ENCODE measurements around the gene WFIKKN1.

WFIKKN1 gene

DNA sequence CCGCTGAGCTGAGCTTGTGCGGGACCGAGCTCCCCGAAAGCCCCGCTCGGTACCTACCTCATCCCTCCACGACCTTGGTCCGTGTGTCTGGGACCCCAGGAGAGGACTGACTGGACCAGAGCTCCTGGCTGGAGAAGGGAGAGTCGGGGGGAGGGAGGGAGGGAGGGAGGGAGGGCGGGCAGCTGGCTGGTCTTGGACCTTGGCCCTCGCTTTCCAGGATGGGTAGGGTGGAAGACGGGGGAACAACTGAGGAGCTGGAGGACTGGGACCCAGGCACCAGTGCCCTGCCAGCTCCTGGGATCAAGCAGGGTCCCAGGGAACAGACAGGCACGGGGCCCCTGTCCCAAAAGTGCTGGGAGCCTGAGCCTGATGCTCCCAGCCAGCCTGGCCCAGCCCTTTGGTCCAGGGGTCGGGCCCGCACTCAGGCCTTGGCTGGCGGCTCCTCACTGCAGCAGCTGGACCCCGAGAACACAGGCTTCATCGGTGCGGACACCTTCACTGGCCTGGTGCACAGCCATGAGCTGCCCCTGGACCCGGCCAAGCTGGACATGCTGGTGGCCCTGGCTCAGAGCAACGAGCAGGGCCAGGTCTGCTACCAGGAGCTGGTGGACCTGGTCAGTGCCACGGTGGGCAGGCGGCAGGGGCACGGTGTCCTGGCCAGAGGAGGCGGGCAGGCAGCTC, 45.2 kb downstream of the WFIKKN1 start:
- no peak for DNase-seq

GRCh38 chr16:676565-676902, 45.7 kb downstream of the WFIKKN1 start:
- no peak for DNase-seq

GRCh38 chr16:676913-677312, 46.1 kb downstream of the WFIKKN1 start:
- peak; percentile 76 for DNase-seq

DNA sequence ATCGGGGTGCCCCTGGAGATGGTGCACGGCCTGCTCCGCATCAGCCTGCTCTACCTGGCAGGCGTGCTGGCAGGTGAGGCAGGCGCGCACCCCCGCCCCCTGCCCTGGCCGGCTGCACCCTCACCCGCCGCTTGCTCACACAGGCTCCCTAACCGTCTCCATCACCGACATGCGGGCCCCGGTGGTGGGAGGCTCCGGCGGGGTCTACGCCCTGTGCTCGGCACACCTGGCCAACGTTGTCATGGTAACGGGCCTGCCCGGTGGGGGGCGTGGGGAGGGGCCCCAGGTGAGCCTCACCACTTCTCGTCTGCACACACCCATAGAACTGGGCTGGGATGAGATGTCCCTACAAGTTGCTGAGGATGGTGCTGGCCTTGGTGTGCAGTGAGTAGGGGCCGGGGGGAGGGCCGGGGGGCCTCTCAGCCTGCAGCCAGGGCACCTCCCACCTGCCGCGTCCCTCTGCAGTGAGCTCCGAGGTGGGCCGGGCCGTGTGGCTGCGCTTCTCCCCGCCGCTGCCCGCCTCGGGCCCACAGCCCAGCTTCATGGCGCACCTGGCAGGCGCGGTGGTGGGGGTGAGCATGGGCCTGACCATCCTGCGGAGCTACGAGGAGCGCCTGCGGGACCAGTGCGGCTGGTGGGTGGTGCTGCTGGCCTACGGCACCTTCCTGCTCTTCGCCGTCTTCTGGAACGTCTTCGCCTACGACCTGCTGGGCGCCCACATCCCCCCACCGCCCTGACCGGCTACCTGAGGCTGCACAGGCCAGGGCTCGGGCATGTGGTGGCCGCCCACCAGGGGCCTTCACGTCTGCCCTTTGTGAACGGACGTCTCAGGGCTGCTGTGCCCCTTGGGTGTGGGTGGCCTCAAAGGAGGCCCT, 46.8 kb downstream of the WFIKKN1 start:
- DNase-seq, result no peak

GRCh38 chr16:678209-678857, 47.5 kb downstream of the WFIKKN1 start:
- DNase-seq, result no peak

DNA sequence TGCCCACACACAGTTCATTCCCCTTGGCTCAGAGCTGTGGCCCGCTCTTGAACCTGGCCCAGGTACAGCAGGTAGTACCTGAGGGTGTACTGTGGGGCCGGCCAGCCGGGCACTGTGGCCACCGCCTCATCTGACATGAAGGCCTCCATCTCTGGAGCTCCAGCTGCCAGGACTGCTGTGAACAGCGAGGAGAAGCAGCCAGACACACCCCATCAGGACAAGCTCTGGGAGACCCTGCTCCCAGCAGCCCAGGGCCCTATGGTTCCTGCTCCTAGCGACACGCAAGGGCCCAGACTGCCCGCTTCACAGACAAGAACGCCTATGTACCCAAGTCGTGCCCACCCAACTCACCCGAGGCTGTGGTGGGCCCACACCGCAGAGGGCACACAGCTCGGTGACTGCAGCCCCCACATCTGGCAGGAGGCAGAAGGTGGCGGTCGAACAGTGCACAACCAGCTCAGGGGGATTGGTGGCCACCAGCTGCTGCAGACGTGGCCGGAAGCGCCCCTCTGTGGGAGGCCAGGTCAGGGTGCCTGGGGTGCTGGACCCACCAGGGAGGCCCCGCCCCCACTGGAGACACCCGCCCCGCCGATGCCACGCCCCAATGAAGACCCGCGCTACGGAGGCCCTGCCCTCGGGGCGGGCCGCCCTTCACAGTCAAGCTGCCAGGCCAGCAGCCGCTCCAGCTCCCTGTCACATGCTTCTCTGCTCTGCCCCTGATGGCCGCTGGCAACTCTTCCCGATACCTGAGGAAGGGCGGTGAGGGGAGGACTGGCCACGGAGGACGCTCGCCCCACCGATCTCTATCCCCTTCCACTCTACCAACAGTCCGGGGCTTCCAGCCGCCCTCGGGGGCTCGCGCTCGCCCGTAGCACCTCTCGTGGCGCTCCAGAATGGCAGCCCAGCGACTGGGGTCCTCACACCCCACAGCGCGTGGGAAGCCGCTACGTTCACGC, 48.4 kb downstream of the WFIKKN1 start:
- peak; percentile 82 for DNase-seq

DNA sequence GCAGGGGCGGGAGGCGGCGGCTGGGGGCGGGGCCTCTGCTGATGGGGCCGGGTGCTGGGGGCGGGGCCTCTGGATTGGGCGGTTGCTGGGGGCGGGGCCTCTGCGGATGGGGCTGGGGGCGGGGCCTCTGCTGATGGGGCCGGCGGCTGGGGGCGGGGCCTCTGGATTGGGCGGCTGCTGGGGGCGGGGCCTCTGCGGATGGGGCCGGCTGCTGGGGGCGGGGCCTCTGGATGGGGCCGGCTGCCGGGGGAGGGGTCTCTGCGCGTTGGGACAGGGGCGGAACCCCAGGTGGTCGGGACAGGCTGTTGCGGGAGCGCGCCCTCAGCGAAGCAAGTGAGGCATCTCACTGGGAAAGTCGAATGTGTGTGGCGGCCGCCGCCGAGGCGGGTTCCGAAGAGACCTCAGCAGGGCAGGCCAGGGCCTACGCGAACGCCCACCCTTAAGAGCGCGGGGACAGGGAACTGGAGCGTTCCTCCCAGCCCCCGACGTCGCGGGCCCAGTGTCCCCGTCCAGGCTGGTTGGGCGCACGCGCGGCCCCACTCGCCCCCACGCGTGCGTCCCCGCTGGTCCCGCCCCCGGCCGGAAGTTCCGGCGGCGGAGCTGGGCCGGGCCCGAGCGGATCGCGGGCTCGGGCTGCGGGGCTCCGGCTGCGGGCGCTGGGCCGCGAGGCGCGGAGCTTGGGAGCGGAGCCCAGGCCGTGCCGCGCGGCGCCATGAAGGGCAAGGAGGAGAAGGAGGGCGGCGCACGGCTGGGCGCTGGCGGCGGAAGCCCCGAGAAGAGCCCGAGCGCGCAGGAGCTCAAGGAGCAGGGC, 49.2 kb downstream of the WFIKKN1 start, which contains the start of gene STUB1:
STUB1 (plus strand) TSS at position 597 of the 811 bp plus-strand sequence; CDS start at position 713, 116 bp downstream.
- peak; percentile 83 for DNase-seq

GRCh38 chr16:680625-680945, 49.8 kb downstream of the WFIKKN1 start:
- no peak for DNase-seq

- no peak for DNase-seq
Observed at GRCh38 chr16:680967-681745, 50.4 kb downstream of the WFIKKN1 start.

- DNase-seq, result no peak
Observed at GRCh38 chr16:681746-682427, 51.1 kb downstream of the WFIKKN1 start.

DNA sequence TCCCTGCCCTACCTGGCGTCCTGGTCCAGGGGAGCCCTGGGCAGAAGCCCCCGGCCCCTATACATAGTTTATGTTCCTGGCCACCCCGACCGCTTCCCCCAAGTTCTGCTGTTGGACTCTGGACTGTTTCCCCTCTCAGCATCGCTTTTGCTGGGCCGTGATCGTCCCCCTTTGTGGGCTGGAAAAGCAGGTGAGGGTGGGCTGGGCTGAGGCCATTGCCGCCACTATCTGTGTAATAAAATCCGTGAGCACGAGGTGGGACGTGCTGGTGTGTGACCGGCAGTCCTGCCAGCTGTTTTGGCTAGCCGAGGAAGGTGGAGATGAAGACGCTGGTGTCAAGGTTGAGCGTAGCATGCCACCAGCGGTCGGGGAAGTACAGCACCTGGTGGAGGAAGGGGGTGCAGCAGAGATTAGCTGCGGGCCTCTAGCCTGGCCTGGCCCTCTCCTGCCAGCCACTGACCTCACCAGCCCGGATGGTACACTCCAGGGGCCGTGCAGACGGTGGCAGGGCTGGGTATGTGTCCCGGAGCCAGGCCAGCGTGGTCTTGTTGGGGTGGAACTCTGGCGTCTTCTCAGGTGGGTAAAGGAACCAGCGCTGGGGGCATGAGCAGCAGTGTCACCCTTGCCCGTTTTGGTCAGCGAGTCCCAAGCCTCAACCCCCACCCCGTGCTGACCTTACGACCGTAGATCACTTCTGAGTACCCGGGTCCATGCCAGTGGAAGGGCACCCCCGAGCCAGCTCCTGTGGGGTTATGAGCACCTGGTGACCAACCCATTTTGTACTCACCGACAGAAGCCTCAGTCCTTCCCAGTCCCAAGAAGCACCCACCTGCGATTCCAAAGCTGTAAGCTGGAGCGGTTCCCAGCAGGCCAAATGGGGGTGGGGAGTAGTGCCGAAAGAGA, 52.0 kb downstream of the WFIKKN1 start:
- no peak for DNase-seq

- DNase-seq, result no peak
Observed at GRCh38 chr16:683396-684070, 52.7 kb downstream of the WFIKKN1 start.
